HG03045 (cell line): ENCODE data around the gene HPCAL1.
A peak's percentile ranks its signal among the peaks of the same experiment; 100 is the strongest.

Experiments
- ATAC-seq: cut with Tn5 transposase; IDR thresholded peaks from one replicate; pipeline ENCODE4 v1.9.1; 2021; ENCODE audit warnings: mild to moderate bottlenecking, moderate library complexity; ENCODE audit not compliant: unreplicated experiment

The HPCAL1 gene

DNA sequence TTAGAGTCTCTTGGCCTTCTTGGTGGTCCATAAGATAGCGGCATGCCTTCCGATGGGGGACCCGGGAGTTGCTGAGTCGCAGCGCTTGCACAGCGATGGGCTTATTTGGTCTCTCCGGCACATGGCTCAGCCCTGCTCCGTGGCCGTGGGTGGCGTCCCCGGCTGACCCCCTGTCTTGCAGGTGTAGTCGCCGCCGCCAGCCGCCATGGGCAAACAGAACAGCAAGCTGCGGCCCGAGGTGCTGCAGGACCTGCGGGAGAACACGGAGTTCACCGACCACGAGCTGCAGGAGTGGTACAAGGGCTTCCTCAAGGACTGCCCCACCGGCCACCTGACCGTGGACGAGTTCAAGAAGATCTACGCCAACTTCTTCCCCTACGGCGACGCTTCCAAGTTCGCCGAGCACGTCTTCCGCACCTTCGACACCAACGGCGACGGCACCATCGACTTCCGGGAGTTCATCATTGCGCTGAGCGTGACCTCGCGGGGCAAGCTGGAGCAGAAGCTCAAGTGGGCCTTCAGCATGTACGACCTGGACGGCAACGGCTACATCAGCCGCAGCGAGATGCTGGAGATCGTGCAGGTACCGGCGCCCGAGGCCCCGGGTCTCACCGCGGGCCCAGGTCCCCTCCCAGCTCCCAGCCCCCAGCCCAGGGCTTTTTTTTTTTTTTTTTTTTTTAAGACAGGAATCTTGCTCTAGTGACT is 117.0 kb downstream of the HPCAL1 start:
- no peak for ATAC-seq

DNA sequence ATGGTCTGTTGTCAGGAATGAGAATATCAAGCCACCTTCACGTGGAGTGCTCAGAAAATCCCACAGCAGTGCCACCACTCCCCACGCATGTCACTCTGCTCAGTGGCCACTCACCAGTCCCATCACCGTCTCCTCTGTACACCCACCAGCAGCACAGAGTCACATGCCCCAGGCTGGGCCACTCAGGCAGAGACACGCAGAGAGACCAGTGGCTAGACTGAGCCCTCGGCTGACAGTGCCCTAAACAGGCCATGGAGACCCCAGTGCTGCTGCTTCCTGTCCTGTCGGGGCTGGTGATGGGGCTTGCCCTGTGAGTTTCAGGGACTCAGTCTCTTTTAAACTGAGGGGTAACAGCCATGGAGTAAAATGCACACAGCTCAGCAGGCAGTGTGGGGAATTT is 119.5 kb downstream of the HPCAL1 start:
- ATAC-seq: no peak

DNA sequence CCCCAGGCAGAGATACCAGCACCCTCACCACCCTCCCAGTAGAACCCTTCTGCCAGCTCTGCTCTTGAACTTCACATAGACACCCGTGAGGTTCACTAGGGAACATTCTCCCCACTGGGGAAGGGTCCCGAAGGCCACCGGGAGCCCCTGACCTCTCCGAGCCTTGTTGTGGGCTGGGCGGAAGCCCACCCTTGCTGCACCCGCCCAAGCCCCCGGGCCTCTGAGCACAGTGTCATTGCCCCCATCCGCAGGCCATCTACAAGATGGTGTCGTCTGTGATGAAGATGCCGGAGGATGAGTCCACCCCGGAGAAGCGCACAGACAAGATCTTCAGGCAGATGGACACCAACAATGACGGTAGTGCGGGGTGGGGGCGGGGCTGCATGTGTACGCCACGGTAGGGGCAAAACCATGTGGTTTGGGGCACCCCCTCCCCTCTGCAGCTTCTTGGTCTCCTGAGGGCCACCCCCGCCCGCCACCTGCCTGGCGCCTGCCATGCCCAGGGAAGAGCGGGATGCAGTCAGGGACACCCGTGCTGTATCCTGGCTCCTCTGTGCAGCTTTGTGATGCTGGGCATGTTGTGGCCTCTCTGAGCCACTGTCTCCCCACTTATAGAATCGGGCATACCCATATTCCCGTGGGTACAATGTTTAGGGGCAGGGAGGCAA is 120.2 kb downstream of the HPCAL1 start:
- no peak for ATAC-seq

DNA sequence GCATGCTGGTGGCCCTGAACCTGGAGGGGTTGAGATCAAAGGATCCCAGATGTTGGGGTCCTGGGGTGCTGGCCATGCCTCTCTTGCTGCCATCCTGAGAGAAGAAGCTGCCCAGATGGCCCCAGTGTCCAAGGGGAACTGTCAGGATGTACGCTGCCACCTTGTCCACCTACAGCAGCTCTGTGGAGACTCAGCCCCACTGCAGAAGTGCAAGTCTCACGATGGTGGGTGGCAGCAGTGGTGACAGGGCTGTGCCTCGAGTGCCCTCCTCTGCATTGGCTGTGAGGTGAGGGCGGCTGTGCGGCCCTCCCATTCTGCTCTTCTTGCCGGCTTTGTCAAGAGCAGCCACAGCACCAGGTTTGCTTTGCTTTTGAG is 120.7 kb downstream of the HPCAL1 start:
- no peak for ATAC-seq

DNA sequence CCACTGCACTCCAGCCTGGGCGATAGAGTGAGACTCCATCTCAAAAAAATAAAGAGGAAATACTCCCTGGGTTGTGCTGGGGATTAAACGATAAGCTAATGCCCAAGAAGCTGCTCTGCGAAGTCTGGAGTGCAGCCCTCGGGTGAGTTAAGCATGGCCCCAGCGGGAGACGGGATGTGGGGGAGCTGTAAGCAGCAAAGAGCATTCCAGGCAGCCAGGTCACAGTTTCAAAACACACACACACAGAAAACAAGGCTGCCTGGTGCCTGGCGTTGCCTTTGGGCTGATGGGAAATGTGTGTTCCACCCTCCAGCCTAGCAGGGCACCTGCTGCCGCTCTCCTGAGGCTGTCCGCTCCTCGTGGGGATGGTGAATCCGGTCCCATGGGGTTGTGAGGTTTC is 121.3 kb downstream of the HPCAL1 start:
- ATAC-seq: no peak

DNA sequence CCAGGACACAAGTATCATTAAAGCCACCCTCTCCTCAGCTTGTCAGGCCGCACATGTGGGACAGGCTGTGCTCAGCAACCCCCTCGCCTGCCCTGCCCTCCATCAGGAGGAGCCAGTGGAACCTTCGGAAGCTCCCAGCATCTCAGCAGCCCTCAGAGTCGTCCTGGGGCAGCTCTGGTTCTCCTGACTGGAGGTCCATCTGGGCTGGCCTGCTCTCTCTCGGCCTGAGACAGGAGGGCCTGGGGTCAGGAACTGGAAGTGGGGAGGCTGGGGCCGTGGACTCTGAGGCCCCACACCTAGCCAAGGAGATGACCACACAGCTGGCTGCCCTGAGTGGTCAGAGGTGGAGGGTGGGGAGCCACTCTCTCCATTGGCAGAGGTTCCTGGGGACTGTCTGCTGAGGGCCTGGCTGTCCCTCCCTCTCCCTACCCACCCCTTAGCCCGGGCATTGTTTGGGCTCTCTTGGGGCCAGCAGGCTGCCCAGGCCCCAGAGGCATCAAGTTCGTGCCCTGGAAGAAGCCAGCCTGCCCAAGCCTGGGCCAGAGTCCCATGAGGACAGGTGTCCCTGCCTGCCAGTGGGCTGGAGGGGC is 122.3 kb downstream of the HPCAL1 start:
- ATAC-seq: no peak

DNA sequence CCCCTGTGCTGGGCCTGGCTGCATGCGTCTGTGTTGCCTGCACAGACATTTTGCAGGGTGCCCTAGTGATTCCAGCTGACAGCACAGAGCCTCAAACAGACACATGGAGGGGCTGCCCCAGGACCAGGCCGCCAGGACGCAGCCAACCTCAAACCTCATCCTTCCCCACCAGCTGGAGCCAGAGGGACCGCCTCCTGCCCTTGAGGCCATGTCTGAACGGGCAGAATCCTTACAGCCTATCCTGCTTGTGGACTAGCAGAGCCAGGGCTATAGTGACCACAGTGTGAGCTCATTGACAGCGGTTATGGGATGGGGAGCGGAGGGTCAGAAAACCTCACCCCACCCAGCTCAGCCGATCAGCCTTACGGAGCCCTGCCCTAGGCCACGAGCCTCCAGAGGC is 123.0 kb downstream of the HPCAL1 start:
- no peak for ATAC-seq

DNA sequence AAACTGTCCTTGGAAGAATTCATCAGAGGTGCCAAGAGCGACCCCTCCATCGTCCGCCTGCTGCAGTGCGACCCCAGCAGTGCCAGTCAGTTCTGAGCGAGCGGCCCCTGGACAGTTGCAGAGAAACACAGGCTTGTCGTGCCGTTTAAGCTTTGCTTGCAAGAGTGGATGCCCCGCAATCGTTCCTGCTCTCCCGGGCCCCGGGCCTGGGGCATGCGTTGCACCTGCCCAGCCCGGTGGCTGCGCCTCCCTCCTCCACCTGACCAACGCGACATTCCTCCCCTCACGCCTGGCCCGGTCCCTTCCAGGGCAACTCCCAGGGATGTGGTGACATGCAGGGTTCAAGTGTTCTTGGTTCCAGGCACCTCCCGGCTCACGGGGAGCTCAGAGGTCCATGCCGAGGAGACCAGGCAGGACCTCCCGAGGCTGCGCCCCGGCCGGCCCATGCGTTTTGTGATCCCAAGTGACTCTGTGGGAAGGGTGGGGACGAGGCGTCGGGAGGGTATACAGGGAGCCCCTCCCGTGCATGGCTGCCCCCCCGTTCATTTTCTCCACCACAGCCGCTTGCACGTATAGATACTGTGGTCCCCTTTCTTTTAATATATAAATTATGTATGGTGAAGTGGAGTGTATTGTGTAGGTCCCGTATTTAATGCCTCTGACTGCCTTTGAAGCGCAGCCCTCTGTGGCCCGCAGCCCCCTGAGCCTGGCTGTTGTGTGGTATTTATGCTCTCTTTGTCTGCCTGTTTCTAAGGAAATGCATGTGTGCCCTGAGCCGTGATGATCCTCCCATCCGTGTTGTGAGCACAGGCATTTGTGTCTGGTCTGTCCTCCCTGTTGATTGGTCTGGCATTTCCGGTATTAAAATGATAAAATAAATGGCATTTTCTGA is 124.3 kb downstream of the HPCAL1 start:
- no peak for ATAC-seq

DNA sequence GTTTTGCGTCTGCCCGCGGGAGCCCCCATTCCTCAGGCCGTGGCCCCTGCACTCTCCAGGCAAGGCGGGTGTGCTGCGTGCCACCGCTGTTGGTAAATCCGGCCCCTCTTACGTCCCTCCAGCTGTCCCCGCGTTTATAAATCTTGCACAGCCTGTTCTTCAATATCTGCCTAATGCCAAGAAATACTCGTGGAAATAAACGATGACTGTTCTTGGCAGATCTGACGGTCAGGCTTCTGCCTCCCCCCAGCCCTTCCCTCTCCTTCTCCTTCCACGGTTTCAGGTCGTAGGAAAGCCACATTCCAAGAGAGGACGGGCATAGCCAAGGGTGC is 124.9 kb downstream of the HPCAL1 start:
- ATAC-seq: no peak

DNA sequence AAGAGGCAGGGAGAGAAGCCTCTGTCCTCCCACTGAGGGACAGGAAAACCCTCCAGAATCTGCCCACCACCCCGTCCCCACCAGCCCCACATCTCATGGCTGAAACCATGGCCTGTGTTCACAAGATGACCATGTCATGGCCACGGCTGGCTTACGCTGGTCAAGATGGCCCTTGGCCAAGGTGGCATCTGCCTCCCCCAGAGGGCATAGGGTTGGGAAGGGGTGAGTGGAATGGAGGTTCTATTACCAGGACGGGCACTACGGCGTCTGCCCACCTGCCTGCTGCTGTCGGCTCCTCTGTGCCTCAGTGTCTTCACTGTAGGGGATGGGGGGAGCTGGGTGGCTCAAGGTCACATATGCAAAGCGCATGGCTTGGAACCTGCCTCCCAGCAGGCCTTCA is 125.7 kb downstream of the HPCAL1 start:
- no peak for ATAC-seq

DNA sequence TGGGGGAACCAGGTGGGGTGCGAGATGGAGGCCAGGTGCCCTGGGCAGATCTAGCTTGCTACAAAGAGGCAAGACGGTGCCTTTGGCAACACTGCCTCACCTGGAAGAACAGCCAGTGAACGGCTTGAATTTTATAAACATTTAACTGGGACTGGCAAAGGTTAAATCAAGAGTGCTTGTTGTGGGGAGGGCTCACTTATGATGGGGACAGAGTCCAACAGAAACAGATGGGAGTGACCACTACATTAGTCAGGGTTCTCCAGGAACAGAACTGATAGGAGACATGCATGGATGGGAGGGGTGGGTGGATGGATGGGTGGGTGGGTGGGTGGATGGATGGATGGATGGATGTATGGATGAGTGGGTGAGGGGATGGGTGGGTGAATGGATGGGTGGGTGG is 126.2 kb downstream of the HPCAL1 start:
- ATAC-seq: no peak

DNA sequence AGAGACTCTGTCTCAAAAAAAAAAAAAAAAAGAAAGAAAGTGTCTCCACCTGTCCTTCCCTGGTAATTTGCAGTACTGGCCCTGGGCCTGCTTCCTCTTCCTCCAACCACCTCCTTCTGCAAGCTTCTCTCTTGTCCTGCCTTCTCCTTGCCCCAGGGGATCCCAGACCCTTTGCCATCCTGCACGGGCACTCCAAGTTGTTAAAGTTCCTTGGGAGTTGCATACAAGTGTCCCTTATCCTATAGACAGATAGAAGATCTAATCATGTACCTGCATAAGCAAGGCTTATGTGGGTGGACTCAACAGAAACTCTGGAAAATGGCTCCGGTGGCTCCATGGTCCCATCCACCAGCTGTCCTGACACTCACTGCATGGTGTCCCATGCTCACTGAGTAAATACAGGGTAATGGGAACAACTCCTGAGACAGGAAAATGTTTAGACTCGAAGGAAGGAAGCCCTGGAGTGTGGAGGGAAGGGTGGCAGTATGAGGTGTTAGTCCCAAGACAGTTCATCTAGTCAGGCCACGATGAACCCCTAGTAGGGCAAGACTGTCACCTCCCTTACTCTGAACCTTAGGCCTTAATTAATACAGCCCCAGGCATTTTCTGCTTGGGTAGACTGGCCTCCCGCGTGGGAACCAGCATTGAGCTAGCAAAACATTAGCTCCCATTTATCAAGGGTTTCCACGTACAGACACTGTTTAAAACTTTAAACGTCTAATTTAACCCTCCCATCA is 128.3 kb downstream of the HPCAL1 start:
- no peak for ATAC-seq

DNA sequence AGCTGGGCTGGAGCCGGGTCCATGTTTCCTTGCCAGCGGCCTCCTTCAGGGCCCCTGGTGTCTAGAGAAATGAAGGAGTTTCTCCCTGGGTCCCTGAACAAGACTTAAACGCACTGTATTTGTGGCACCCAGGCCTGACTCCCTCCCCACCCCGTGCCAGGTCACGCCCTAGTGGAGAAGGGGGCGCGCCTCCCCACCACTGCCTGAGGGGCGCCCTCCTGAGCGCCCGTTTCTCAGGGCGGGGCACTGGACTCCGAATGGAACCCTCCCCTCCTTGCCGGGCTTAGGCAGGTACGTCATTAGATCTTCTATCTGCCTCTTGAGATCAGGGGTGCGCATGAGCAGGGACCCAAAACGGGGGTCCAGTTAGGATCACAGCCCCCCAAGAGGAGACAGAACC is 129.1 kb downstream of the HPCAL1 start:
- ATAC-seq: no peak

DNA sequence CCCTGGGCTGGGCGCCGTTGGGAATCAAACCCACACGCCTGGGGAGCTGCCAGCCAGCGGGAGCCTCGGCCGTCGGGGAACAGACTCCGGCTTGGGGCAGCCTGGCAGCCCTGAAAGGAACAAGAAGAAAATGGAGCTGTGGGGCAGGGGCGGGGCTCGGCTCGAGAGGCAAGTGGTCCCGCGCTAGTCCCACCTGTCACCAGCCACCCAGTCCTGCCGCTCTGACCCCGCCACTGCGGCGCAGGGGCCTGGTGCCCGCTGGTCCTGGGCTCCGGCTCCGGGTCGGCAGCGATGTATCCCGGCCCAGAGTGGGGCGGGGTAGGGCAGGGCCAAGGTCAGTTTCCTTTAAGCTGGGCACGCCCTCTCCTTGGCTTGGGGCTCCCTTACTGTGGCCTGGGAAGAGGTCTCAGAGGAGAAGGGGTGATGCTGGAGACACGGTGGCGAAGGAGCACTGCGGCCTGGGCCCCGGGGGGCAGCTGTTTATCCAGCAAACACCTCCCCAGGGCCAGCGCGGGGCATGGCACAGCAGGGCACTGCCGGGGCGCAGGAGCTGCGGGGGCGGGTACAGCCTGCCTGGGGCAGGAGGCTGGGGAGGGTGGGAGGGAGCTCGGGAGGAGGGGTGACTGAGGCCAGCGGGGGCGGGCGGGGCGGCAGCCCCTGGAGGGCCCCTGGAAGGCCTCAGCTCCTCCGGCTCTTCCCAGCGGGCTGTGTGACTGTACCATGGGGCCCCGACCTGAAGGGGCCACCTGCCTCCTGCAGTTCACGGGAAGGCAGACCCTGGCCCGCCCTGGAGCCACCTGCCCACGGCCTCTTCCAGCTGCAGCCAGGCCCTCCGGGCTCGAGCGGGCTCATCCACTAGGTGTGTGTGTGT is 129.8 kb downstream of the HPCAL1 start:
- ATAC-seq: no peak

DNA sequence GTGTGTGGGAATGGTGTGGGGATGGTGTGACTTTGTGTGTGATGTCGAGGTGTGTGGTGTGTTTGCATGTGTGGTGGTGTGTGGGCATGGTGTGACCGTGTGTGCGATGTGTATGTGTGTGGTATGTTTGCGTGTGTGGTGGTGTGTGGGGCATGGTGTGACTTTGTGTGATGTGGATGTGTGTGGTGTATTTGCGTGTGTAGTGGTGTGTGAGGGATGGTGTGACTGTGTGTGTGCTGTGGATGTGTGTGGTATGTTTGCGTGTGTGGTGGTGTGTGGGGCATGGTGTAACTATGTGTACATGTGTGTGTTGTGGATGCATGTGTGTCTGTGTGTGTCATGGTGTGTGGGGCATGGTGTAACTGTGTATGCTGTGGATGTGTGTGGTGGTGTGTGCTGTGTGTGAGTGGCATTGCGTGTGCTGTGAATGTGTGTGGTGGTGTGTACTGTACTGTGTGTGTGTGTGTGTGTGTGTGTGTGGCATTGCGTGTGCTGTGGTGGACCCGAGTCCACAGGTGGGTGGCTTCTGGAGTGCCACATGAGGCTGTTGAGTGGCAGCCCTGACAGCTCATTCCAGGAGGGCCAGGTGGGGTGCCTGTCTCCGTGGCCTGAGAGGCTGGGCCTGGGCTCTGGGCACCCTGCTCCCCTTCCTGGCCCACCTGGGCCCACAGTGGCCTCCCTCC is 130.7 kb downstream of the HPCAL1 start:
- no peak for ATAC-seq

DNA sequence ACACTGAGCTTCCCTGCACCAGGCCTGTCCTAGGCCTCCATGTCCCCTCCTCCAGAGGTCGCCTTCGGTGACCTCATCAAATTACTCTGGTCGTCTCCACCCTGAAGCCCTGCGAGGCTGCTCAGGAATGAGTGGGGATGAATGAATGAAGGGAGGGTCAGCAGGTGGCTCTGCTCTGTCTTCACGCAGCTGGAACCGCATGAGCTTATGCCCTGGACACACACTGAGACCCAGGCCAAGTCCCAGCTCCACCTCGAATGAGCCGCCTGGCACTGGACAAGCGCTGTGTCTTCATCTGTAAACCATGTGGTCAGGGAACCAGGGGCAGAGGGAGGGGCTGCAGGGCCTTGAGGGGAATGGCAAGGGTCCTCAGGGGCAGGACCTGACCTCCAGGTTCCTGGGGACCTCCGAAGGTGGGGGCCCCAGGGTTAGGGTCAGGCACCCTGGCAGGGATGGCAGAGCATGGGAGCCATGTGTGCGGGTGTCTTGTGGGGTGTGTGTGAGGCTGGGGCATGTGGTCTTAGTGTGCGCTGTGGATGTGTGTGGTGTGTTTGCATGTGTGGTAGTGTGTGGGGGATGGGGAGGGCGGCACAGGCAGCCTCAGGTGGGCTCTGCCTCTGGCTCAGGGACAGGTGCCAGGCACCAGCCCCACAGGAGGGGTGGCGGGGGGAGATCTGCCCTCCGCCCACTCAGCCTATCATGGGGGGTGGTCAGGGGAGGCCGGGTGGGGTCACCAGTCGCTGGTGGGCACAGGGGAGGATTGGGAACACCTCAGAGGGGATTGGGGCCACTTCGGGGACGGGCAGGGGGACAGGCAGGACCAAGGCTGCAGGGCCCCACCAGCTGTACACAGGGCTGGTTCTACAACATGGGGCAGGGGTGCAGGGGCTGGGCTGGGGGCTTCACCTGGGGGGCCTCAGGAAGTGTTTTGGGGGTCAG is 131.5 kb downstream of the HPCAL1 start:
- ATAC-seq: no peak

DNA sequence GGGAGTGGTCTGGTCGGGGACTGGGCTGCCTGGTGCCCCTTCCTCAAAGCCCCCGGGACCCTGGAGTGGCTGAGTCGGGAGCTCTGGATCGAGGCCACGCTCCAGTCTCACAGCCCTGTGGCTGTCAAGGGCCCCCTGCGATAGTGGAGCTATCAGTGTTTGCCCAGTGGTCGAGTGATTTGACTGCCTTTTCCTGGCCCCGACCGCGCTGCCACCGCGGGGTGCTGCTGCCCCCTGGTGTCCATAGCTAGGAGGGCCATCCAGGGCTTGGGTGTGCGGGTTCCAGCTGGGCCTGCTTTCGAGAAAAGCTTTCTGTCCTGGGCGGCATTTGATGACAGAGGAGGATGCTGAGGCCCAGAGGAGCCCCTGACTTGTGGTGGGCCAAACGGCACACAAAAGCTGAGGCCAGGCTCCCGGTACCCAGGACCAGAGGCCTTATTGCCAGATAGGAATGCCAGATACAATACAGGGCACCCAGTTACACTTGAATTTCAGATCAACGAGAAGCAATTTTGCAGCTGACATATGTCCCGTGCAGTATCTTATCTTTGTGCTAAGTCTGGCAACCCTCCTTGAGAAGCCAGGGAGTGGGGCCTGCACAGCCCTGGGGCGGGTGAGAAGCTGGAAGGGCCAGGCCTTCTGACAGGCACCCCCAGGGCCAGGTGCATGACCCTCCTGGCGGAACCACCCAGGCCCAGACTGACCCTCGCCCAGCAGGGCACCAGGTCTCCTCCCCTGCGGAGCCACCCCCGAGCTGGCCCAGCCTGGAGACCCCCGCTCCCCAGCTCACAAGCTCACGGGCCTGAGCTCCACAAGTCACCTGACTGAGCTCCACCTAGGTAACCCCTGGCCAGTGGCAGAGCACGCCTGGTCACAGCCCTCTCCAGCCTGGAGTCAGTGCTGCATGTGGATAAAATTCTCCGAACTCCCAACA is 132.4 kb downstream of the HPCAL1 start:
- ATAC-seq: peak; percentile 66
